GM12872 (cell line): ENCODE results near the gene MASP1.

Experiments used
- CTCF ChIP-seq: IDR thresholded peaks from 3 replicates; pipeline ENCODE4 v1.5.1; 2011; ENCODE audit warnings: low read depth, mild to moderate bottlenecking, low read length, moderate library complexity; ENCODE audit not compliant: insufficient read depth

The MASP1 gene

GRCh38 chr3:187288131-187288854 lies 3.2 kb downstream of the MASP1 start:
- TF ChIP-seq CTCF: no peak

GRCh38 chr3:187287256-187287655 lies 4.3 kb downstream of the MASP1 start:
- no peak for TF ChIP-seq CTCF

- TF ChIP-seq CTCF: no peak
These were observed 5.0 kb downstream of the MASP1 start for GRCh38 chr3:187286467-187287059.

- TF ChIP-seq CTCF: no peak
These were observed 10.3 kb downstream of the MASP1 start for GRCh38 chr3:187281191-187281714.

- TF ChIP-seq CTCF: no peak
These were observed 10.9 kb downstream of the MASP1 start for GRCh38 chr3:187280644-187281043.

- no peak for TF ChIP-seq CTCF
These were observed 14.4 kb downstream of the MASP1 start for GRCh38 chr3:187277129-187277462.

GRCh38 chr3:187276397-187277128 lies 15.0 kb downstream of the MASP1 start:
- no peak for TF ChIP-seq CTCF
